Ishikawa (cell line): ENCODE data around the gene FLYWCH1.

Source experiments
- CREB1 ChIP-seq: IDR thresholded peaks from 2 replicates; pipeline ENCODE4 v1.6.1; 2012; ENCODE audit warnings: low read depth
- EP300 ChIP-seq: IDR thresholded peaks from 2 replicates; pipeline ENCODE4 v1.6.1; 2012; ENCODE audit warnings: borderline replicate concordance
- FOXM1 ChIP-seq: IDR thresholded peaks from 2 replicates; pipeline ENCODE4 v1.6.1; 2012; ENCODE audit warnings: low read depth, borderline replicate concordance
- RAD21 ChIP-seq: IDR thresholded peaks from 2 replicates; pipeline ENCODE4 v1.6.1; 2012; ENCODE audit warnings: low read depth
- TEAD4 ChIP-seq: IDR thresholded peaks from 2 replicates; pipeline ENCODE4 v1.6.1; 2012
- TF ChIP-seq, protein P1 (sequence below): IDR thresholded peaks from 2 replicates; pipeline ENCODE4 v1.6.1; 2012; ENCODE audit warnings: low read depth, mild to moderate bottlenecking
- TF ChIP-seq, protein P2 (sequence below): IDR thresholded peaks from 2 replicates; pipeline ENCODE4 v1.6.1; 2012

DNA sequence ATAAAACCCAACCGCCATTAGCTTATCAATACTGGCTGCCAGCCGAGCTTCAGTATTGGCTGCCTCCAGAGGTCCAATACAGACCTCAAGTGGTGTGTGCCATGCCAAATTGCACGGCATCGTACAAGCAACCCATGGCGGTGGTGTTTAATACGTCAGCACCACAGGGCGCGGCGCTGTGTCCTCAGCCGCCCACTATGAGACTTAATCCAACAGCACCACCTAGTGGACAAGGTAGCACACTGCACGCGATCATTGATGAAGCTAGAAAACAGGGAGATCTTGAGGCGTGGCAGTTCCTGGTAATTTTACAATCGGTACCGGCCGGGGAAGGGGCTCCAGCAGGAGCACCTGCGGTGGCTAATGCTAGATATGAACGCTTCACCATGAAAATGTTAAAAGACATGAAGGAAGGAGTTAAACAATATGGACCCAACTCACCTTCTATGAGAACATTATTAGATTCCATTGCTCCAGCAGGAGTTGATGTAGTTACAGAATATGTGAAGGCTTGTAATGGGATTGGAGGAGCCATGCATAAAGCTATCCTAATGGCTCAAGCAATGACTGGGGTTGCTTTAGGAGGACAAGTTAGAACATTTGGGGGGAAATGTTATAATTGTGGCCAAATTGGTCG lies 15.4 kb downstream of the FLYWCH1 start:
- TF ChIP-seq EP300 (no peak), RAD21 (peak; percentile 77), CREB1 (no peak), FOXM1 (no peak), TEAD4 (no peak)
- TF ChIP-seq, protein P1, sequence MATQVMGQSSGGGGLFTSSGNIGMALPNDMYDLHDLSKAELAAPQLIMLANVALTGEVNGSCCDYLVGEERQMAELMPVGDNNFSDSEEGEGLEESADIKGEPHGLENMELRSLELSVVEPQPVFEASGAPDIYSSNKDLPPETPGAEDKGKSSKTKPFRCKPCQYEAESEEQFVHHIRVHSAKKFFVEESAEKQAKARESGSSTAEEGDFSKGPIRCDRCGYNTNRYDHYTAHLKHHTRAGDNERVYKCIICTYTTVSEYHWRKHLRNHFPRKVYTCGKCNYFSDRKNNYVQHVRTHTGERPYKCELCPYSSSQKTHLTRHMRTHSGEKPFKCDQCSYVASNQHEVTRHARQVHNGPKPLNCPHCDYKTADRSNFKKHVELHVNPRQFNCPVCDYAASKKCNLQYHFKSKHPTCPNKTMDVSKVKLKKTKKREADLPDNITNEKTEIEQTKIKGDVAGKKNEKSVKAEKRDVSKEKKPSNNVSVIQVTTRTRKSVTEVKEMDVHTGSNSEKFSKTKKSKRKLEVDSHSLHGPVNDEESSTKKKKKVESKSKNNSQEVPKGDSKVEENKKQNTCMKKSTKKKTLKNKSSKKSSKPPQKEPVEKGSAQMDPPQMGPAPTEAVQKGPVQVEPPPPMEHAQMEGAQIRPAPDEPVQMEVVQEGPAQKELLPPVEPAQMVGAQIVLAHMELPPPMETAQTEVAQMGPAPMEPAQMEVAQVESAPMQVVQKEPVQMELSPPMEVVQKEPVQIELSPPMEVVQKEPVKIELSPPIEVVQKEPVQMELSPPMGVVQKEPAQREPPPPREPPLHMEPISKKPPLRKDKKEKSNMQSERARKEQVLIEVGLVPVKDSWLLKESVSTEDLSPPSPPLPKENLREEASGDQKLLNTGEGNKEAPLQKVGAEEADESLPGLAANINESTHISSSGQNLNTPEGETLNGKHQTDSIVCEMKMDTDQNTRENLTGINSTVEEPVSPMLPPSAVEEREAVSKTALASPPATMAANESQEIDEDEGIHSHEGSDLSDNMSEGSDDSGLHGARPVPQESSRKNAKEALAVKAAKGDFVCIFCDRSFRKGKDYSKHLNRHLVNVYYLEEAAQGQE = no peak
- TF ChIP-seq, protein P2, sequence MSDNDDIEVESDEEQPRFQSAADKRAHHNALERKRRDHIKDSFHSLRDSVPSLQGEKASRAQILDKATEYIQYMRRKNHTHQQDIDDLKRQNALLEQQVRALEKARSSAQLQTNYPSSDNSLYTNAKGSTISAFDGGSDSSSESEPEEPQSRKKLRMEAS = peak; percentile 87
